ENCODE measurements around the gene COL19A1. TPM values are rescaled to one million over a fixed set of nuclear protein-coding genes. Genes with fewer than 3 reads are reported as not detected.

COL19A1 gene
- total and polyA plus RNA-seq, 2 of the 13 experiments (the other 11 are each of a cell fraction or from before 2014, with no cell fraction given) = not detected

DNA sequence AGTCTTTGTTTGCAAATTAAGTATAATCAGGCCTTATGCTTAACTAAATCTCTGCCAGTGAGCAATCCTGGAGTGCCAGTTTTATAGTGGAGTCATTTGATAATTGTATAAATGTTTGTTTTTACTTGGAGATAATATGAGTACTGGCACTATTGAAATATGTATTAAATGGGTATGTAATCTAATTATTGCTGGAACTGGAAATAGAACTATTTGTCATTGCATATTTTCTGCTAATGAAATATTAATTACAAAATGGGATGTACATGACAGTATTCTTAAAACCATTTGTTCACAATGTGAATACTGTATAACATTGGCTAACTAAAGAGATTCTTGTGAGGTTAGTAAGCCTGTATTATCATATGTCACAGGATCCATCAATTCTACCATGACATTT is 49.0 kb upstream of the COL19A1 start:
- POLR2A ChIA-PET = no interaction called here
- ATAC-seq = no peak
- H3K79me2 ChIP-seq (ENCODE audit: insufficient read depth, low read length) = no peaks in the 10 kb centered on the region
- BruUV-seq (replicated peaks) = no TSS peak
- DNase-seq (ENCODE audit: low spot score) = no peak
- no peak overlapping the region for H3K4me3 ChIP-seq (replicated peaks in 1 of 3; ENCODE audit: insufficient read depth in 1 of 3, low read depth in 2 of 3, low read length in 3 of 3)
- H3K4me1 ChIP-seq (ENCODE audit: insufficient read depth, low read length) = 0 out of 2 replicates have a peak, but pooled peaks cover 5% of the 10 kb centered on the region
- H3K4me2 ChIP-seq (ENCODE audit: low read depth, low read length) = no peak overlapping the region
- H2AFZ ChIP-seq (ENCODE audit: low read length) = no peak overlapping the region
- no peak overlapping the region for H3K9ac ChIP-seq (ENCODE audit: insufficient read depth, low read depth, low read length)
- no peaks in the 10 kb centered on the region for H4K20me1 ChIP-seq (ENCODE audit: insufficient read depth, low read length)
- H3K36me3 ChIP-seq (replicated peaks in 1 of 2; ENCODE audit: control insufficient read depth in 1 of 2, insufficient read depth in 2 of 2, low read length in 2 of 2) = no peaks in the 10 kb centered on the region
- in situ Hi-C loops (cut with HindIII; ENCODE audit: extremely low pct_ligation_motif_present, low pct_unique_long_range_greater_than_20kb) (no loop called here), intact Hi-C loops (cut with micrococcal nuclease; ENCODE audit: unreplicated experiment) (no loop called here)
- H3K9me3 ChIP-seq (ENCODE audit: low read length) = no peaks in the 10 kb centered on the region
- TF ChIP-seq ZNF468 (CRISPR knock-in tag; IDR thresholded peaks at IDR 0.05) (no peak), SMAD3 (CRISPR knock-in tag; IDR thresholded peaks at IDR 0.05) (no peak)
- TF ChIP-seq, protein P1, sequence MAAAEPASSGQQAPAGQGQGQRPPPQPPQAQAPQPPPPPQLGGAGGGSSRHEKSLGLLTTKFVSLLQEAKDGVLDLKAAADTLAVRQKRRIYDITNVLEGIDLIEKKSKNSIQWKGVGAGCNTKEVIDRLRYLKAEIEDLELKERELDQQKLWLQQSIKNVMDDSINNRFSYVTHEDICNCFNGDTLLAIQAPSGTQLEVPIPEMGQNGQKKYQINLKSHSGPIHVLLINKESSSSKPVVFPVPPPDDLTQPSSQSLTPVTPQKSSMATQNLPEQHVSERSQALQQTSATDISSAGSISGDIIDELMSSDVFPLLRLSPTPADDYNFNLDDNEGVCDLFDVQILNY (CRISPR knock-in tag; conservative IDR thresholded peaks at IDR 0.05) = no peak
- no peak for FAIRE-seq
- no peaks in the 10 kb centered on the region for H3K27me3 ChIP-seq (ENCODE audit: control insufficient read depth in 1 of 2, insufficient read depth in 2 of 2, low read length in 2 of 2)
- CTCF ChIA-PET (ENCODE audit: low intra/inter-chr PET ratio, low total read pairs) = no interaction called here
- no peak overlapping the region for H3K27ac ChIP-seq (ENCODE audit: extremely low read length, insufficient read depth, low read length)

DNA sequence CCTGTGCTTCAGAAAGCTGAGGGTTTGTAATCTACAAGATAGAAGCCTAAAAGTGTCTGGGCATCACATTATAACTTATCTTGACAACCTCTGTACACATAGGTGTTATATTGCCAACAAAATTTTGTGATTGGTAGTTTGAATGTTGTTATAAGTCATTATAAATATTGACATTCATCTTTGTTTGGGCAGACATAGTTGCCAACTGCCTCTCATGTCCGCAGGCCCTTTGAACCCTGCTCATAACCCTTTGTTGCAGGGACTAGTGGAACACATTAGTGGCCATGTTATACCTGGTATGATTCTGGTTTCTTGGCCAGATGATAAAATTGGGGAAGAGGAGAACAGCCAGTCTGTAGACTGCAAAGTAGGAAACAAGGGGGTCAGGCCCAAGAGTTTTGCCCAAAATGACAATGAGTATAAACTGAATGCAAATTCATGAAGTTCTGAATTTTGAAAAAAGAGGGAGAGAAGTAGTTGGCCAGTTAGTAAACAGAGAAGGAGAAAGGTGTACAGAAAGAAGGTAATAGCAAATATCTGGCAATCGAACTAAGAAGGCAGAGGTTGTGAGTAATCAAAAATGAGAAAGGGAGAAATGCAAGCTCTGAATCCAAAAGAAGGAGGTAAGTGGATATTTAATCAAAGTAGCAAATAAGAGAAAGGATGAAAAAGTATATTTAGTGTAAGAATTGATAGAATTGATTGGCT is 48.0 kb upstream of the COL19A1 start:
- WGBS (ENCODE audit: low lambda C conversion rate) = 0% methylated on average over 2 of the region's 2 CpGs
- no peak overlapping the region for H2AFZ ChIP-seq (ENCODE audit: low read length)
- no peak overlapping the region for H3K27ac ChIP-seq (ENCODE audit: extremely low read length, insufficient read depth, low read length)
- no peak for TF ChIP-seq TEAD3 (CRISPR knock-in tag; optimal IDR thresholded peaks at IDR 0.05; ENCODE audit: borderline replicate concordance)
- TF ChIP-seq ZNF652 (CRISPR knock-in tag; IDR thresholded peaks at IDR 0.05; ENCODE audit: borderline replicate concordance, low read depth) = peak; percentile 32; the same call in 1 of the 2 replicates
- no peak for TF ChIP-seq ZNF160 (CRISPR knock-in tag; IDR thresholded peaks at IDR 0.05)
- no peaks in the 10 kb centered on the region for H3K9me3 ChIP-seq (ENCODE audit: low read length)
- H3K4me1 ChIP-seq (ENCODE audit: insufficient read depth, low read length) = 0 out of 2 replicates have a peak, but pooled peaks cover 5% of the 10 kb centered on the region
- in situ Hi-C loops (cut with HindIII; ENCODE audit: extremely low pct_ligation_motif_present, low pct_unique_long_range_greater_than_20kb) = no loop called here
- no peak for DNase-seq (ENCODE audit: low spot score)
- BruUV-seq (replicated peaks) = no TSS peak
- FAIRE-seq = no peak
- no peaks in the 10 kb centered on the region for H3K36me3 ChIP-seq (replicated peaks in 1 of 2; ENCODE audit: control insufficient read depth in 1 of 2, insufficient read depth in 2 of 2, low read length in 2 of 2)
- H3K9ac ChIP-seq (ENCODE audit: insufficient read depth, low read depth, low read length) = no peak overlapping the region
- ChIA-PET CTCF (ENCODE audit: low intra/inter-chr PET ratio, low total read pairs) (no interaction called here), POLR2A (no interaction called here)
- no peaks in the 10 kb centered on the region for H3K27me3 ChIP-seq (ENCODE audit: control insufficient read depth in 1 of 2, insufficient read depth in 2 of 2, low read length in 2 of 2)
- H3K79me2 ChIP-seq (ENCODE audit: insufficient read depth, low read length) = no peaks in the 10 kb centered on the region
- H3K4me3 ChIP-seq (replicated peaks in 1 of 3; ENCODE audit: insufficient read depth in 1 of 3, low read depth in 2 of 3, low read length in 3 of 3) = no peak overlapping the region
- ATAC-seq = peak; percentile 51; the same call in 1 of the 3 replicates
- no peak overlapping the region for H3K4me2 ChIP-seq (ENCODE audit: low read depth, low read length)
- H4K20me1 ChIP-seq (ENCODE audit: insufficient read depth, low read length) = no peaks in the 10 kb centered on the region
- intact Hi-C loops (cut with micrococcal nuclease; ENCODE audit: unreplicated experiment) = no loop called here
